HG02759 (cell line): ENCODE results near the gene PRKCA.
"Not testable (repeated sequence)": the region's sequence is repeated elsewhere in the genome, so short reads cannot be mapped to it uniquely, and the experiment has no call there.

Experiments used
- ATAC-seq: cut with Tn5 transposase; IDR thresholded peaks from one replicate; pipeline ENCODE4 v1.9.1; 2021; ENCODE audit warnings: mild to moderate bottlenecking, moderate library complexity; ENCODE audit not compliant: unreplicated experiment

The PRKCA gene

GRCh38 chr17:66322764-66323163, 20.4 kb downstream of the PRKCA start:
- no peak for ATAC-seq

DNA sequence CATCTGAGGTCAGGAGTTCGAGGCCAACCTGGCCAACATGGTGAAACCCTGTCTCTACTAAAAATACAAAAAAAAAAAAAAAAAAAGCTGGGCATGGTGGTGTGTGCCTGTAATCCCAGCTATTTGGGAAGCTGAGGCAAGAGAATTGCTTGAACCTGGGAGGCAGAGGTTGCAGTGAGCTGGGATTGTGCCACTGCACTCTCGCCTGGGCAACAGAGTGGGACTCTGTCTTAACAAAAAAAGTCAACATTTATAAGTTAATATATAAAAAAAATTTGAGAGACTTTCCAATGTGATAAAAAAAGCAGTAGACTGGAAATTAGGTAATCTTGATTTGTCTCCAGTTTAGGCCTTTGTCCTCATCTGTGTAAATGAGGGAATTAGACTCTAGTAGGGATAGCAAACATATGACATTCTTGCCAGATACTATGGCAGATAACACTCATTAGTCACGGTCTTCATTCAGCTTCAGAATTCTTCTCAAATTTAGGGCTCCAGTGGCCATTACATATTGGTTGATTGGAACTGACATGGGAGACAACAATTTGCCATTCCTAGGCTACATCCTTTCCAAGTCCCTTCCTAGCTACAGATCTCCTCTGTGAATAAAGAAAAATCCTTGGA, 22.1 kb downstream of the PRKCA start:
- not testable (repeated sequence) for ATAC-seq

GRCh38 chr17:66326476-66327047, 24.1 kb downstream of the PRKCA start:
- ATAC-seq, result no peak

DNA sequence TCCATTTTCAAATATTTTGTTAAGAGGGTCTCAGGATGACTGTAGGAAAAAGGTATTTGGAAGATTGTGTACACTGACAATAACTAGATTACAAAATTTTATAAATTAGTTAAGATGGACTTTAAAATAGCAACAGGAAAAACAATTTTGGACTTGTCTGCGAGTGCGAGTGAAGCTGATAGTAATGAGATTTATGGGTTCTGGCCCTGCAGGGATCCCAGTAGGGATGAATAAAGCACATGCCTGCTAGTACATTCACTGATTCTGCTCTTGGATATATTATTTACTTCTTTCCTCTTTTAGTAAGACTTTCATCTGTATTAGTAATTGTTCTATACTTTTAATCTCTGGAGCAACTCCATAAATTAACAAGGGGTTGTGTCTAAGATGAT, 28.2 kb downstream of the PRKCA start:
- no peak for ATAC-seq

- no peak for ATAC-seq
Measured at GRCh38 chr17:66331038-66331816, 28.8 kb downstream of the PRKCA start.

GRCh38 chr17:66335797-66336196, 33.4 kb downstream of the PRKCA start:
- ATAC-seq, result no peak

DNA sequence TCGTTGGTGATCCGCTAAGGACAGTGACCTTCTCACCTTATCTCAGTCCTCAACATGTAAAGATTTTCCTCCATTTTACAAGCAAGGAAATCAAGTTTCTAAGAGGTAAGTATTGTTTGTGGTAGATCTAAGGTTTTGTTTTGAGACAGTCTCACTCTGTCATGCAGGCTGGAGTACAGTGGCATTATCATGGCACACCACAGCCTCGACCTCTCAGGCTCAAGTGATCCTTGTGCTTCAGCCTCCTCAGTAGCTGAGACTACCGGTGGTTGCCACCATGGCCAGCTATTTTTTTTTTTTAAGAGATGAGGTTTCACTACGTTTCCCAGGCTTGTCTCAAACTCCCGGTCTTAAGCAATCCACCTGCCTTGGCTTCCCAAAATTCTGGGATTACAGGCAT, 34.9 kb downstream of the PRKCA start:
- ATAC-seq, result no peak

DNA sequence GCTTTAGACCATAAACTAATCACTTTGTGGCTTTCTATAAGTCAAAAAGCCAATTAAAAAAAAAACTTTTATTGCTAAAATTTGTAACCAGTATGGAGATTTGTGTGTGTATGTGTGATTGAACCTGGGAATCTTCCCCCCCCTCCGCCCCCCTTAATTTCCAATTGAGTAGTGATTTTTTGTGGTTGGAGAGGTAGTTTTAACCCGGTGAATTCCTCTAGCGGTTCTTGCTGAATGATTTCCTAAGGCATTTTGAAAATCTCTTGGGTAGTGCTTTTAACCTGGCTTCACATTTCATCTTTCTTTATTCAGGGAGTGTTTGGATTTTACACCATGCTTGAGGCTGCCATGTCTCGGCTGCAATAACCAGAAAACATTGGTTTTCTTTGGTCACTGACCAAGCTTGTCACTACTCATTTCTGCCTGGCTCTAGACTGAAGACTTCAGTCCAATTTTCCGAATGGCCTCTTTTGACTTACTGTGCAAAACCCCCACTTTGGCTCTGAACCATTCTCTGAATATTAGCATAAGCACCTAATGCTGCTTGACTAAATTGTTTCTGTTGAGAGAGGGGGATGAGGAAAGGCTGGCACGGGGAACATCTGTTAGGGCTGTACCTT, 35.6 kb downstream of the PRKCA start:
- no peak for ATAC-seq

DNA sequence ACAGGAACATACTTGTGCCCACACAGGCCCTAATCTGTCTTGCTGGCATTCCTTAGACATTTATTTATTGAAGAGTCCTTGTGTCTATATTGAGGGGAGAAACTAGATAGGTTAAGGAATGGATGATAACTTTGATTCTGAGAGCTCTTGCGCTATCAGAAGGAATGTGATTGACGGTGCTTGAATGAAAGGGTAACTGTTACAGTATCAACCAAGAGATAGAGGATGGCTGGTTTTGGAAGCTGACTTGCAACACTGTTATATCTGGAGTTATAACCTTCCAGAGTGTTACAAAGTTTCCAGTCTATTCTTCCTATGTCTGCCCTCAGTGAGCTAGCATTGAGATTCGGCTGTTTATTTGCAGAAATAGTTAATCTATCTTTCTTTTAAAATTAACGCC, 36.5 kb downstream of the PRKCA start:
- no peak for ATAC-seq

DNA sequence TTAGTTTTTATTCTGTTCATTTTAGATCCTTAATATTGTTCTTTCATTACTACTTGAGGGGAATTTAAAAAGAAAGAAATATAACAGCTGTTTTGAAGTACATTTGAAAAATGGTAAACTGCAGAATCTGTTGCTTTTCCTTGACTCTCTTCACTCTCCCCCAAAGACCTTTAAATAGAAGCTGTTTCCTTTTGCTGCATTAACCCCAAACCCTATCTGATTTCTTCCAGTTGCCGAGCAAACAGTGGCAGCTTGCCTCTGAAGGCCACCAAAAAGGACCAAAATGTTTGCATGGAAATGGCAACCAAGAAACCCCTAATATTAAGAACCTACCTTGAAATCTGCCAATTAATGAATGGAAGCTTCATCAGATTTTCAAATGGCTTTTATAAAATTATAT, 37.1 kb downstream of the PRKCA start:
- ATAC-seq, result no peak

GRCh38 chr17:66340720-66341119, 38.3 kb downstream of the PRKCA start:
- no peak for ATAC-seq

DNA sequence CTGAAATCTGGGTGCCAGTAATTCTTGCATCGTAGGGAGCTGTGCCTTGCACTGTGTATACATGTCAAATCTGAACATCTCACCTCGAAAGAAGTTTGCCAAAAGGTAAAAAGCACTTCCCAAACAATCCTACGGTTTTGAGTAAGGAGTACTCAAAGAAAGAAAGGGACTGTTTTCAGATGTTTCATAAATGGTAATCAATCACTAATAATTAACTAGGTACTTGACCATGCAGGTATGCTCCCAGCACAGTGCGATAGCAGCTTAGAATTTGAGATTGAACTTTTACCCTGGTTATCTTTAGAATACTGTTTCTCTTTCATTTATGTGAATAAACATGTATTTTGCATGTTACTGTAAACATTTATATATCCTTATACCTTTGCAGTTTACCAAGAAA, 39.0 kb downstream of the PRKCA start:
- ATAC-seq, result no peak

- not testable (repeated sequence) for ATAC-seq
Measured at GRCh38 chr17:66342263-66342662, 39.9 kb downstream of the PRKCA start.

- ATAC-seq, result no peak
Measured at GRCh38 chr17:66343531-66344078, 41.2 kb downstream of the PRKCA start.

DNA sequence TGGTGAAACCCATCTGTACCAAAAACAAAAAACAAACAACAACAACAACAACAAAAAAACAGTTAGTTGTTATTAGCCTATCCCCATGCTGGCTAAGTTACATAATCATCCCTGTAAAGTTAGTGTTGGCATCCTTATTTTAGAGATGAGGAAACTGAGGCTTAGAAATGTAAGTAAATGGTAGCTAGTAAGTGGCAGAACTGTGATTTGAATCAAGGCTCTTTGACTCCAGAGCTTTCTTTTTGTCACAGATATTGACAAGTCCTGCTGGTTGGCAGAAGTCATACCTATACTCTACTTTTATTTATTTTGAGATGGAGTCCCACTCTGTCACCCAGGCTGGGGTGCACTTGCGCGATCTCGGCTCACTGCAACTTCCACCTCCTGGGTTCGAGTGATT, 42.1 kb downstream of the PRKCA start:
- no peak for ATAC-seq

DNA sequence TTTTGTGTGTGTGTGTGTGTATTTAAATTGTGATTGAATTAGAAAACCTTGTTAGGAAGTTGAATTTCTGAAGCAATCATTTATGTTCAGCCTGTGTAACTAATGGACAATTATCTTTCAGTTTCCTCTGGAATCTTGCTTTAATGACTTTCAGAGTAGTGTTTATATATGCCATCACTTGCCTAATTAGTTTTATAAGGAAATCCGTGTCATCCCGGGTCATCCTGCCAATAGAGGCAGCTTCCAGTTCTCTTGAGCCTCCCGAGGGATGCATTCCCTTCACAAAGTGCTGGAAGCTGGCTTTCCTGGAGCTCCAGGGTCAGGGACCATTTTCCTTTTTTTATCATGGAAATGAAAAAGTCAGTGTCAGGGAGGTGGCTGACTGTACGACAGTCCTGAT, 42.9 kb downstream of the PRKCA start:
- no peak for ATAC-seq

GRCh38 chr17:66345949-66346638, 43.7 kb downstream of the PRKCA start:
- not testable (repeated sequence) for ATAC-seq

DNA sequence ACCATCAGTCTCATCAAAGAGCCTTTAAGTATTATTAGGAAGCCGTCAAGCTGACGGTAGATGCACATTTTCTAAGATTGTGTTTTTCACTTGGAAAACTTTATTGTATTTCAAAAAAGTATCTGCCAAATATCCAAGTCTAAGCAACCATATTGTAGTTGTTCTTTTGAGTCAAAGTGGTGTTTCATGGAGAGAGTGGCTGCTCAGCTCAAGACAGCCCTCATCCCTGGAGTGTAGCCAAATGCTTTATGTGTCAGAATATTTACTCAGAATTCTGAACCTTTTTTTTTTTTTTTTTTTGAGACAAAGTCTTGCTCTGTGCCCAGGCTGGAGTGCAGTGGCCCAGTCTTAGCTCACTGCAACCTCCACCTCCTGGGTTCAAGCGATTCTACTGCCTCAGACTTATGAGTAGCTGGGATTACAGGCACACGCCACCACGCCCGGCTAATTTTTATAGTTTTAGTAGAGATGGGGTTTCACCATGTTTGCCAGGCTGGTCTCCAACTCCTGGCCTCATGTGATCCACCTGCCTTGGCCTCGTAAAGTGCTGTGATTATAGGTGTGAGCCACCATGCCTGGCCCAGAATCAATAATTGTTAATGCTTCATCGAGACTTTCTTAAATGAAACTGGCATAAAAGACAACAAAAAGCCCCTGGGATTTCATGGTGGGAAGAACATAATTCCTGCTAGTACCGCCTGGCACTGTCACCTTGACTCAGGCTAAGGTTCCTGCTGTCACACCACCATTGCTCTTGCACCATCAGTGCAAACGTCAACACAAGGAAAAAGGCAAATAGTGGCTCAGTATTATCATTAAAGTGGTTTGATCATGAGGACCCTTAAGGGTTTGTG, 45.5 kb downstream of the PRKCA start:
- no peak for ATAC-seq

- no peak for ATAC-seq
Measured at GRCh38 chr17:66348584-66349165, 46.3 kb downstream of the PRKCA start.
